ENCODE data around the gene ZP3.

GRCh38 chr7:76393116-76394031 is 31.4 kb upstream of the ZP3 start:
- TF ChIP-seq POLR2AphosphoS5 (IDR thresholded peaks at IDR 0.05) (peak; percentile 78 to 95), CTCF (IDR thresholded peaks at IDR 0.05) (peak in 2 of 3 experiments; percentile 15 to 16), POLR2A (IDR thresholded peaks at IDR 0.05; ENCODE audit: low read depth) (peak; percentile 58)
